SK-N-SH treated with all-trans-retinoic acid at 6 μM for 48 hours (cell line): ENCODE results near the gene ZCCHC17.

Source experiments
- ATAC-seq: fragments of 200-7000 bp; cut with Tn5 transposase; 3 replicates; pipeline ENCODE4 v1.9.1; 2020; ENCODE audit warnings: mild to moderate bottlenecking, moderate library complexity
- ARNTL ChIP-seq: fragments of 450-650 bp; formaldehyde crosslinking; IDR thresholded peaks from 2 replicates; pipeline ENCODE4 v1.5.0; 2020; ENCODE audit warnings: low read depth, mild to moderate bottlenecking, moderate library complexity, borderline replicate concordance
- ISL1 ChIP-seq: fragments of 250-450 bp; sonication (Bioruptor Pico); IDR thresholded peaks from 2 replicates; pipeline ENCODE4 v2.1.2; 2022; ENCODE audit warnings: mild to moderate bottlenecking, moderate library complexity
- PPARA ChIP-seq: fragments of 250-450 bp; sonication (Bioruptor Pico); IDR thresholded peaks from 2 replicates; pipeline ENCODE4 v1.5.0; 2020; ENCODE audit warnings: mild to moderate bottlenecking, borderline replicate concordance
- RARB ChIP-seq: fragments of 250-450 bp; sonication (Bioruptor Pico); IDR thresholded peaks from 2 replicates; pipeline ENCODE4 v1.8.0; 2021; ENCODE audit warnings: mild to moderate bottlenecking, moderate library complexity
- SNAI2 ChIP-seq: fragments of 250-450 bp; sonication (Bioruptor Pico); IDR thresholded peaks from 2 replicates; pipeline ENCODE4 v1.5.0; 2020; ENCODE audit warnings: mild to moderate bottlenecking, moderate library complexity
- TOX ChIP-seq: fragments of 250-450 bp; sonication (Bioruptor Pico); IDR thresholded peaks from 2 replicates; pipeline ENCODE4 v1.8.0; 2021; ENCODE audit warnings: mild to moderate bottlenecking, moderate library complexity, borderline replicate concordance
- ZC3H10 ChIP-seq: fragments of 250-450 bp; sonication (Bioruptor Pico); IDR thresholded peaks from 2 replicates; pipeline ENCODE4 v1.5.1; 2021; ENCODE audit warnings: mild to moderate bottlenecking, moderate library complexity
- ZFP3 ChIP-seq: fragments of 250-450 bp; sonication (Bioruptor Pico); IDR thresholded peaks from 2 replicates; pipeline ENCODE4 v1.5.0; 2020; ENCODE audit warnings: mild to moderate bottlenecking, moderate library complexity
- ZFP30 ChIP-seq: fragments of 450-650 bp; formaldehyde crosslinking; IDR thresholded peaks from 2 replicates; pipeline ENCODE4 v1.5.0; 2022; ENCODE audit warnings: mild to moderate bottlenecking, moderate library complexity
- ZNF565 ChIP-seq: fragments of 450-650 bp; formaldehyde crosslinking; conservative IDR thresholded peaks from 2 replicates; pipeline ENCODE4 v1.5.0; 2020; ENCODE audit warnings: low read depth, mild to moderate bottlenecking, moderate library complexity
- ZNF70 ChIP-seq: fragments of 450-650 bp; formaldehyde crosslinking; IDR thresholded peaks from 2 replicates; pipeline ENCODE4 v1.5.0; 2020; ENCODE audit warnings: mild to moderate bottlenecking, moderate library complexity
- ZNF8 ChIP-seq: fragments of 450-650 bp; formaldehyde crosslinking; IDR thresholded peaks from 2 replicates; pipeline ENCODE4 v1.5.0; 2020; ENCODE audit warnings: mild to moderate bottlenecking, moderate library complexity
- TF ChIP-seq, protein P1 (sequence below): fragments of 250-450 bp; sonication (Bioruptor Pico); IDR thresholded peaks from 2 replicates; pipeline ENCODE4 v1.5.1; 2021; ENCODE audit warnings: mild to moderate bottlenecking, moderate library complexity
- TF ChIP-seq, protein P2 (sequence below): fragments of 250-450 bp; sonication (Bioruptor Pico); IDR thresholded peaks from 2 replicates; pipeline ENCODE4 v1.8.0; 2021; ENCODE audit warnings: low read depth, mild to moderate bottlenecking, moderate library complexity, borderline replicate concordance
- TF ChIP-seq, protein P3 (sequence below): fragments of 250-450 bp; sonication (Bioruptor Pico); IDR thresholded peaks from 2 replicates; pipeline ENCODE4 v1.5.0; 2020; ENCODE audit warnings: mild to moderate bottlenecking, moderate library complexity
- TF ChIP-seq, protein P4 (sequence below): fragments of 250-450 bp; sonication (Bioruptor Pico); IDR thresholded peaks from 2 replicates; pipeline ENCODE4 v1.5.1; 2020; ENCODE audit warnings: low read depth, mild to moderate bottlenecking, moderate library complexity

The ZCCHC17 gene

DNA sequence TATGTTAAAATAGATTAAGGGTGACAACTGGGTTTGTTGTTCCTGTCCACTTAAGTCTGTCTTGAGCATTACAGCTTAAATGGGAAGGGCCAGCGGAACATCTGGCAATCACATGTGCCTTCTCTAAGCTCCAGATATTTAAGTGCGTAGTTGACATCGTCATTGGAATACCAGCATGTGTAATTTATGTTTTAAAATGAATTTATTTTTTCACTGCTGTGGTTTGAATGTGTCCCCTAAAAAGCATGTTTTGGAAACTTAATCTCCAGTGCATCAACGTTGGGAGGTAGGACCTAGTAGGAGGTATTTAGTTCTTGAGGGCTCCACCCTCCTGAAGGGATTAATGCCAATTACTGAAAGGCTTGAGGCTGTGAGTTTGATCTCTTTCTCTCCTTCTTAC, 13.4 kb downstream of the ZCCHC17 start:
- TF ChIP-seq ZNF565 (no peak), ISL1 (CRISPR knock-in tag) (no peak), ZFP3 (CRISPR knock-in tag) (no peak), ZFP30 (CRISPR knock-in tag) (no peak), ZNF8 (CRISPR knock-in tag) (no peak), ARNTL (no peak), TOX (CRISPR knock-in tag) (no peak)
- TF ChIP-seq, protein P1, sequence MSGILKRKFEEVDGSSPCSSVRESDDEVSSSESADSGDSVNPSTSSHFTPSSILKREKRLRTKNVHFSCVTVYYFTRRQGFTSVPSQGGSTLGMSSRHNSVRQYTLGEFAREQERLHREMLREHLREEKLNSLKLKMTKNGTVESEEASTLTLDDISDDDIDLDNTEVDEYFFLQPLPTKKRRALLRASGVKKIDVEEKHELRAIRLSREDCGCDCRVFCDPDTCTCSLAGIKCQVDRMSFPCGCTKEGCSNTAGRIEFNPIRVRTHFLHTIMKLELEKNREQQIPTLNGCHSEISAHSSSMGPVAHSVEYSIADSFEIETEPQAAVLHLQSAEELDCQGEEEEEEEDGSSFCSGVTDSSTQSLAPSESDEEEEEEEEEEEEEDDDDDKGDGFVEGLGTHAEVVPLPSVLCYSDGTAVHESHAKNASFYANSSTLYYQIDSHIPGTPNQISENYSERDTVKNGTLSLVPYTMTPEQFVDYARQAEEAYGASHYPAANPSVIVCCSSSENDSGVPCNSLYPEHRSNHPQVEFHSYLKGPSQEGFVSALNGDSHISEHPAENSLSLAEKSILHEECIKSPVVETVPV (CRISPR knock-in tag) = no peak
- TF ChIP-seq, protein P2, sequence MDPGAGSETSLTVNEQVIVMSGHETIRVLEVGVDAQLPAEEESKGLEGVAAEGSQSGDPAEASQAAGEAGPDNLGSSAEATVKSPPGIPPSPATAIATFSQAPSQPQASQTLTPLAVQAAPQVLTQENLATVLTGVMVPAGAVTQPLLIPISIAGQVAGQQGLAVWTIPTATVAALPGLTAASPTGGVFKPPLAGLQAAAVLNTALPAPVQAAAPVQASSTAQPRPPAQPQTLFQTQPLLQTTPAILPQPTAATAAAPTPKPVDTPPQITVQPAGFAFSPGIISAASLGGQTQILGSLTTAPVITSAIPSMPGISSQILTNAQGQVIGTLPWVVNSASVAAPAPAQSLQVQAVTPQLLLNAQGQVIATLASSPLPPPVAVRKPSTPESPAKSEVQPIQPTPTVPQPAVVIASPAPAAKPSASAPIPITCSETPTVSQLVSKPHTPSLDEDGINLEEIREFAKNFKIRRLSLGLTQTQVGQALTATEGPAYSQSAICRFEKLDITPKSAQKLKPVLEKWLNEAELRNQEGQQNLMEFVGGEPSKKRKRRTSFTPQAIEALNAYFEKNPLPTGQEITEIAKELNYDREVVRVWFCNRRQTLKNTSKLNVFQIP (CRISPR knock-in tag) = no peak
- TF ChIP-seq, protein P3, sequence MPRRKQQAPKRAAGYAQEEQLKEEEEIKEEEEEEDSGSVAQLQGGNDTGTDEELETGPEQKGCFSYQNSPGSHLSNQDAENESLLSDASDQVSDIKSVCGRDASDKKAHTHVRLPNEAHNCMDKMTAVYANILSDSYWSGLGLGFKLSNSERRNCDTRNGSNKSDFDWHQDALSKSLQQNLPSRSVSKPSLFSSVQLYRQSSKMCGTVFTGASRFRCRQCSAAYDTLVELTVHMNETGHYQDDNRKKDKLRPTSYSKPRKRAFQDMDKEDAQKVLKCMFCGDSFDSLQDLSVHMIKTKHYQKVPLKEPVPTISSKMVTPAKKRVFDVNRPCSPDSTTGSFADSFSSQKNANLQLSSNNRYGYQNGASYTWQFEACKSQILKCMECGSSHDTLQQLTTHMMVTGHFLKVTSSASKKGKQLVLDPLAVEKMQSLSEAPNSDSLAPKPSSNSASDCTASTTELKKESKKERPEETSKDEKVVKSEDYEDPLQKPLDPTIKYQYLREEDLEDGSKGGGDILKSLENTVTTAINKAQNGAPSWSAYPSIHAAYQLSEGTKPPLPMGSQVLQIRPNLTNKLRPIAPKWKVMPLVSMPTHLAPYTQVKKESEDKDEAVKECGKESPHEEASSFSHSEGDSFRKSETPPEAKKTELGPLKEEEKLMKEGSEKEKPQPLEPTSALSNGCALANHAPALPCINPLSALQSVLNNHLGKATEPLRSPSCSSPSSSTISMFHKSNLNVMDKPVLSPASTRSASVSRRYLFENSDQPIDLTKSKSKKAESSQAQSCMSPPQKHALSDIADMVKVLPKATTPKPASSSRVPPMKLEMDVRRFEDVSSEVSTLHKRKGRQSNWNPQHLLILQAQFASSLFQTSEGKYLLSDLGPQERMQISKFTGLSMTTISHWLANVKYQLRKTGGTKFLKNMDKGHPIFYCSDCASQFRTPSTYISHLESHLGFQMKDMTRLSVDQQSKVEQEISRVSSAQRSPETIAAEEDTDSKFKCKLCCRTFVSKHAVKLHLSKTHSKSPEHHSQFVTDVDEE (CRISPR knock-in tag) = no peak
- TF ChIP-seq, protein P4, sequence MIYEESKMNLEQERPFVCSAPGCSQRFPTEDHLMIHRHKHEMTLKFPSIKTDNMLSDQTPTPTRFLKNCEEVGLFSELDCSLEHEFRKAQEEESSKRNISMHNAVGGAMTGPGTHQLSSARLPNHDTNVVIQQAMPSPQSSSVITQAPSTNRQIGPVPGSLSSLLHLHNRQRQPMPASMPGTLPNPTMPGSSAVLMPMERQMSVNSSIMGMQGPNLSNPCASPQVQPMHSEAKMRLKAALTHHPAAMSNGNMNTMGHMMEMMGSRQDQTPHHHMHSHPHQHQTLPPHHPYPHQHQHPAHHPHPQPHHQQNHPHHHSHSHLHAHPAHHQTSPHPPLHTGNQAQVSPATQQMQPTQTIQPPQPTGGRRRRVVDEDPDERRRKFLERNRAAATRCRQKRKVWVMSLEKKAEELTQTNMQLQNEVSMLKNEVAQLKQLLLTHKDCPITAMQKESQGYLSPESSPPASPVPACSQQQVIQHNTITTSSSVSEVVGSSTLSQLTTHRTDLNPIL = no peak
- TF ChIP-seq, all 23 proteins: peak for 0
- ATAC-seq = no peak

DNA sequence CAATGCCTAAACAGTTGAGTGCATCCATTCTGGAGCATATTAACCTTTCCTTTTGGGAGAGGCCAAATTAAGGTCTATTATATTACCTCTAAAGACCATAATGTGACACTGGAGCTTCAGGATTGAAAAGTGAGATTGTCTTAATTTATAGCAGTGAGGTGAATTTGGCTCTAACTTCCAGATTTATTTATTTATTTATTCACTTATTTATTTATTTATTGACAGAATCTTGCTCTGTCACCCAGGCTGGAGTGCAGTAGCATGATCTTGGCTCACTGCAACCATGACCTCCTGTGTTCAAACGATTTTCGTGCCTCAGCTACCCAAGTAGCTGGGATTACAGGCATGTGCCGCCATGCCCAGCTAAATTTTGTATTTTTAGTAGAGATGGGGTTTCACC, 19.1 kb downstream of the ZCCHC17 start:
- ATAC-seq = no peak
- TF ChIP-seq ISL1 (CRISPR knock-in tag) (no peak), ZFP30 (CRISPR knock-in tag) (no peak), RARB (CRISPR knock-in tag) (no peak), ZFP3 (CRISPR knock-in tag) (no peak), ZC3H10 (CRISPR knock-in tag) (no peak), ZNF70 (CRISPR knock-in tag) (no peak), ARNTL (no peak), SNAI2 (CRISPR knock-in tag) (no peak), PPARA (no peak)
- TF ChIP-seq, protein P2 (CRISPR knock-in tag) = no peak
- TF ChIP-seq, protein P3 (CRISPR knock-in tag) = no peak
- TF ChIP-seq, protein P1 (CRISPR knock-in tag) = no peak
